ENCODE measurements around the gene CCDC174. TPM values are rescaled to one million over a fixed set of nuclear protein-coding genes. Genes with fewer than 3 reads are reported as not detected.
"Not testable (repeated sequence)": the region's sequence is repeated elsewhere in the genome, so short reads cannot be mapped to it uniquely, and the experiment has no call there.

CCDC174 gene
- total RNA-seq = 10 to 100 TPM; 28.3 to 28.8 TPM

DNA sequence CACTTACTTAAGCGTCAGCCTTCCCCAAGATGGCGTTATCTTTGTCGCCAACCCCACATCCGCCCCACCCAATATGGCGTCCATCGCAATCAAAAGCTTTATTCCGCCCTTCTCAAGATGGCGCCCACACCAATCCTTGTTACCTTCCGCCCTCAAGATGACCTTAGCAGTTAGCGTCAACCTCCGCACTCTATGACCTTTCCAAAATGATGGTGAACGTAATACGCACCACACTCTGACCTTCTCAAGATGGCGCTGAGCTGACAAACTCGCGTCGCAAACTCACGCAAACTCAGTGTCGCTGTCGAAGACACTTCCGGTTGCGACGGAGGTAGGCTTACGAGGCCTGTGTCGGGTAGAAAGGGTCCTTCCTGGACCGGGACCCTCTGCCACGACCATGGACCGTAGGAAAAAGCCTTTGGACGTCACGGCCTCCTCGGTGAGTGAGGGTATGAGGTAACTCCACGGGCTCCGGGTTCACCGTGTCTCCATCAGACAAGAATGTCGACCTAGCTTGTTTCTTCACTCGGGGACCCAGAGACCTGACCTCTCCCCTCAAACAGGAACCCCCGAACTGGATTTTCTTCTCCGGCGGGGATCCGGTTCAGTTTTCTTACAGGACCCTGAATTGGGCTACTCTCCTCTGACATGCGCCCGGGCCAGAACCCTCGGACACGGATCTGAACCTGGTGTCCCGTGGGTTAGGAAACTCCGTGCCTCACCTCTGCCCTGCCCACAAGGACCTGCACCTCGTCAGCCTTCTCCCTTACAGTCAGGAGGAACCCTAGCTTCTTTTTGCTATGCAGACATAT, at the start of gene CCDC174:
CCDC174 (plus strand) TSS at position 323 of the 812 bp plus-strand sequence; CDS start at position 398, 75 bp downstream.
- H3K4me3 Mint-ChIP-seq = peak within 1 kb of the TSS; percentile 97
- DNase-seq (peak; percentile 88), ATAC-seq (ENCODE audit: low read depth) (peak; percentile 98)
- H3K4me1 Mint-ChIP-seq = peaks cover 28% of the 10 kb centered on the region
- POLR2A ChIA-PET = interaction anchor here (0.9 to 3.4 kb wide), 12 partner anchors 9 to 528 kb away, joined by 3 to 17 read pairs (median 6); partner anchors contain the start of genes LSM3, NR2C2, RBSN and SLC6A6
- H3K27me3 Mint-ChIP-seq = no peaks in the 10 kb centered on the region
- no peaks in the 10 kb centered on the region for H3K9me3 Mint-ChIP-seq
- peak within 1 kb of the TSS; percentile 99 for H3K27ac Mint-ChIP-seq
- H3K36me3 Mint-ChIP-seq = peaks cover 5% of the 10 kb centered on the region

DNA sequence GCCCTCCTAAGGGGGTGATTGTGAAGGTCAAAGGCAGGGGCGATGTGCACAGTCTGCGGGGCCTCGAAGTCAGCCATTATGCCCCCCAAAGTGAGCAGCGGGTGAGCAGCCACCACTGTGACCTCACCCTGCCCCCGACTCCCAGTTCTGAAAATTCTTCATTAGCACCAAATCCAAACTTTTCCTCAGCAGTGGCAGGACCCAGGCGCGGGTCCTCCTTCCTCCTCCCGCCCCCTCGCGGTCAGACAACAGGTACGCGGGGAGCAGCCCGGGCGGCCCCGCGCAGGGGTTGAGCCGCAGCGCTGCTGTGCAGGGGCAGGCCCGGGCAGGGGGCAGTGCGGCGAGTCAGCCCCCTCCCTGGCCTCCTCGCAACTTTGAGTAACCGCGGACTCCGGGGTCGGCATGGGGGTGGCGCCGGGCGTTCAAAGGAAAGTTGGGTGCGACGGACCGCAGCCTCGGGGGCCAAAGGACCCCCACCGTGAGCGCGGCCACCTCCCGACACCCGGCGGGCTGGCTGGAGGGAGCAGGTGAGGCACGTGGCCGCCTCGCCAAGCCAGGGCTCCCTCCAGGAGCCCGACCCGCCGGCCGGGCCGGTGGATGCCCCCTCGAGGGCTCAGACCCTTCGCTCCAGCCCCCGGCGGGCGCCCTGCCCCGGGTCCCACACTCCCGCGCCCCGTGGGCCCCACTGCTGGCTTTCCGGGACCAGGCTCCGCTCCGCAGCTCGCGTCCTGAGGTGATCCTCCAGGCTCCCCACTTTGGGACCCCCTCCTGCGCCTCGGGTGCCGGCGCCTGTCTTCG, 49.4 kb upstream of the CCDC174 start:
- peaks cover 58% of the 10 kb centered on the region for H3K27me3 Mint-ChIP-seq
- POLR2A ChIA-PET = no interaction called here
- DNase-seq (no peak), ATAC-seq (ENCODE audit: low read depth) (no peak)
- H3K4me1 Mint-ChIP-seq = peaks cover 8% of the 10 kb centered on the region
- H3K27ac Mint-ChIP-seq = no peak overlapping the region
- peaks cover 2% of the 10 kb centered on the region for H3K9me3 Mint-ChIP-seq
- no peak overlapping the region for H3K4me3 Mint-ChIP-seq
- H3K36me3 Mint-ChIP-seq = no peaks in the 10 kb centered on the region

DNA sequence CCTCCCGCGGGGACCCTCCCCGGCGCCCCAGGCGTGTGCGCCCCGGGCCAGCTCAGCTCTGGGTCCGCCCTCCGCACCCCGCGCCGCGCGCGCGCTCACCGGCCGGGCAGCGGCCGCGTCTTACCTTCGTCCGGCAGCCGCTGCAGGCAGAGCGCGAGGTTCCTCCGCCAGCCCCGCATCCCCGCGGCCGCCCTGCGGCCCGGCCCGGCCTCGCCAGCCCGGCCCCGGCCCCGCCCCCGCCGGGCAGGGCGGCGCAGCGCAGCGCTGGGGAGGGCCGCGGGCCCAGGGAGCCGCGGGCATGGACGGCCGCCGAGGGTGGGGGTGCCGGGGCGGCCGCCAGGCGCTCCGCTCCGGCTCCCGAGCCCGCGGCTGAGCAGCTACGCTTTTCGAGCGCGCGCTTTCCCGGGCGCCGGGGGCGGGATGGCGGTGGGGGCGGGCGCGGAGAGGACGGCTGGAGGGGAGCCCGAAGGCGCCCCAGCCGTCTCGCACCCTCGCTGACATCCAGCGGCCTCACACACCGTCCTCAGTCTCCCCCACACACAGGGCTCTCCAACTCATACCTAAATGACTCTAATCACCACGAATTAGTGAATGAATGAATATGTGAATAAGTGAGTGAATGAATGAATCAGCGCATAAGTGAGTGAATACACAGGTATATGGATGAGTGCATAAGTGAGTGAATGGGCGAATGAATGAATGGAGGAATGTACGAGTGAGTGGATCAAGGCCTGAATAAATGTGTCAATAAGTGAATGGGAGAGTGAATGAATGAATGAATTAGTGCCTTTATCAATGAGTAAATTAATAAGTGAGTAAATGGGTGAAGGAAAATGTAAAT, 48.5 kb upstream of the CCDC174 start:
- POLR2A ChIA-PET = no interaction called here

DNA sequence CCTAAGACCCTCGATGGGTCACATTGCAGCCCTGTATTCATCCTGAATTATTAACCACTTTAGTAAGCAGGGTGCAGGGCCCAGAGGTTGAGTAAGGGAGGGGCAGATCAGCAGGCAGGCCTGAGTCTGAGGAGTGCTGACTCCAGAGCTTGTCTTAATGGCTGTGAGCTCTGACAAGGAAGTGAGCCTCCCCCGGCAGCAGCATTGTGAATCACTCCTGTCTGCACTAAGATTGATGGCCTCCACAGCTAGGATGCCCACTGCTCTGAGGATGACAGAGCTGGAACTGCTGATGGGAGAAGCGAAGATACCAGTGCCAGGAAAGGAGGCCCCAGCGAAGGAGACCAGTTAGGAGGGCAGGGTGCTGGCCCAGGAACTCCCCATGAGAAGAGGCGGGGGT, 46.5 kb upstream of the CCDC174 start:
- POLR2A ChIA-PET = no interaction called here
- Mint-ChIP-seq H3K27me3 (peaks cover 54% of the 10 kb centered on the region), H3K27ac (no peak overlapping the region), H3K36me3 (no peaks in the 10 kb centered on the region), H3K4me3 (no peak overlapping the region), H3K9me3 (peaks cover 2% of the 10 kb centered on the region), H3K4me1 (no peaks in the 10 kb centered on the region)
- ATAC-seq (ENCODE audit: low read depth) = no peak
- DNase-seq = no peak

More for the DNA sequence above, 48.5 kb upstream of the CCDC174 start:
- Mint-ChIP-seq H3K4me1 (peaks cover 8% of the 10 kb centered on the region), H3K4me3 (no peak overlapping the region), H3K9me3 (peaks cover 2% of the 10 kb centered on the region), H3K27ac (no peak overlapping the region), H3K36me3 (no peaks in the 10 kb centered on the region), H3K27me3 (peaks cover 58% of the 10 kb centered on the region)
- no peak for ATAC-seq (ENCODE audit: low read depth)
- DNase-seq = no peak

DNA sequence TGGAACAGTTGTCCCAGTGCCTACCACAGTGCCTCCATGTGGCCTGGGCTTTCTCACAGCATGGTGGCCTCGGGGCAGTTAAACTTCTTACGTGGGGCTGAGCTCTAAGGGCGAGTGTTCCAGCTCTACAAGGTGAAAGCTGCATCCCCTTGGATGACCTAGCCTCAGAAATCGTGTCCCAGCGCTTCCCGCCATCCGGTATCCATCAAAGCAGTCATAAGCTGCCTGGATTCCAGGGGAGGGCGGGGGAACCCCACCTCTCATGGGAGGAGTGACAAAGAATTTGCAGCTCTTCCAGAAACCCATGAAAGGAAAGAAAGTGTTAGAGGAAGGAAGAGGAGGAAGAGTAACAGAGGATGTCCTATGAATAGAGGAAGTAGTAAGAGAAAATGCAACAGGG, 45.8 kb upstream of the CCDC174 start:
- ATAC-seq (ENCODE audit: low read depth) (no peak), DNase-seq (no peak)
- no peak overlapping the region for H3K27ac Mint-ChIP-seq
- peaks cover 2% of the 10 kb centered on the region for H3K9me3 Mint-ChIP-seq
- no peaks in the 10 kb centered on the region for H3K4me1 Mint-ChIP-seq
- POLR2A ChIA-PET = no interaction called here
- no peaks in the 10 kb centered on the region for H3K36me3 Mint-ChIP-seq
- no peak overlapping the region for H3K4me3 Mint-ChIP-seq
- H3K27me3 Mint-ChIP-seq = peaks cover 49% of the 10 kb centered on the region

DNA sequence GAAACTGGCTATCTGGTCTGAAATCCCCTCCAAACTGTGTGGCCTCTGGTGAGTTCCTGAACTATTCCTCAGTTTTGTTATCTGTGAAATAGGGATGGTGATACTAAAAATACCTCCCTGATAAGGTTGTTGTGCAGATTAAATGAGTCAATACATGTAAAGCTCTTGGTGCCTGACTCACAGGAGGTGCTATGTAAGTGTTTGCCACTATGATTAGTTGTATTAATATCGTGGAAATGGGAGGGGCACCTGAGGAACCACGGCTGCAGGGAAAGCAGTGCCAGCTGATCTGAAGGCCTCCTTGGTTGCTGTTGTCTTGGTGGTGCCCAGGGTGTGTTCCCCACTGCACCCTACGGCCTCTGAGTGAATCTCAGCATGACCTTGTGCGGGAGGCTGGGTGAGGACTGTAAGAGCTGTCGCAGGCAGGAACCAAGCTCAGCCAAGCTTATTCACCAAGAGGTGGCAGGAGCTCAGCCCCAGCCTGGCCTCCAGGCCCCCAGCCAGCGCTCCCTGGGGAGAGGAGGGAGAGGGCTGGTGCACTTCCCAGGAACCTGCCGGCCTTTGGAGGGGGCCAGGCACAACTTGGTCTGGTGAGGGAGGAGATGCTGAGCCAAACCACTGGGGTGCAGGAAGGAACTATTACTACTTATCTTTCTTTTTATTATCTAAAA, 44.8 kb upstream of the CCDC174 start:
- no peak for DNase-seq
- Mint-ChIP-seq H3K27ac (no peak overlapping the region), H3K27me3 (peaks cover 40% of the 10 kb centered on the region), H3K36me3 (no peaks in the 10 kb centered on the region), H3K4me1 (no peaks in the 10 kb centered on the region), H3K9me3 (peaks cover 2% of the 10 kb centered on the region), H3K4me3 (no peak overlapping the region)
- POLR2A ChIA-PET = interaction anchor here (0.6 kb wide), 1 partner anchor 1983 kb away, joined by 3 read pairs; no protein-coding TSS in a partner anchor
- no peak for ATAC-seq (ENCODE audit: low read depth)

DNA sequence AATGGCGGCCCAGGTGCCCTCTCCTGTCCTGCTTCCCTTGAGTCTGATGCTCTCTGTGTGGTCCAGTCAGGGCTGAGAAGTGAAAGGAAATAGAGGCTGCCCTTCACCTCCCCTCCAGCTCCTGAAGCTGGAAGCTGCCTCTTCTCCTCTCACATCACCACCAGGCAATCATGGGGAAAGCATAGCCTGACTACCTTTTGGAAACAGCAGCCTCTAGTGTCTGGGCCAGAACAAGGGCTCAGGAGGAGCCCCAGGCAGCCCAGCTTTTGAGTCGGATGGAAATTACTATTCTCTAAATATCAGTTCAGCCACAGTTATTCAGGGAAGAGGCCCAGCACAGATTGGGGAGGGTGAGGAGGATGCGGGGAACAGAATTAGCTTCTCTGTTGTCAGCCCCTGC, 43.3 kb upstream of the CCDC174 start:
- H3K27ac Mint-ChIP-seq = no peak overlapping the region
- peaks cover 39% of the 10 kb centered on the region for H3K27me3 Mint-ChIP-seq
- no peak for DNase-seq
- H3K36me3 Mint-ChIP-seq = no peaks in the 10 kb centered on the region
- H3K4me3 Mint-ChIP-seq = no peak overlapping the region
- ATAC-seq (ENCODE audit: low read depth) = no peak
- POLR2A ChIA-PET = no interaction called here
- H3K9me3 Mint-ChIP-seq = peaks cover under 1% of the 10 kb centered on the region
- H3K4me1 Mint-ChIP-seq = no peaks in the 10 kb centered on the region

DNA sequence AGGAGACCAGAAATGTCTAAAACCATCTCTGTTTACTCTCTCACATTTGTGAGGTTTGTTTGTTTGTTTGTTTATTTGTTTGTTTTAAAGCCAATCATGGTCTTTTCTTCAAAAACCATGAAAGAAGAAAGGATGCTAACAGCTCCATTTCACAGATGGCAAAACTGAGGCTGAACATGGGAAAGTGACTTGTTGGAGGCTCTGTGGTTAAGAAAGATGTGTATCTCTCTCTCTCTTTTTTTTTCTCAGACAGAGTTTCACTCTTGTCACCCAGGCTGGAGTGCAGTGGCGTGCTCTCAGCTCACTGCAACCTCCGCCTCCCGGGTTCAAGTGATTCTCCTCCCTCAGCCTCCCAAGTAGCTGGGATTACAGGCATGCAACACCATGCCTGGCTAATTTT, 42.5 kb upstream of the CCDC174 start:
- POLR2A ChIA-PET = not testable (repeated sequence)

DNA sequence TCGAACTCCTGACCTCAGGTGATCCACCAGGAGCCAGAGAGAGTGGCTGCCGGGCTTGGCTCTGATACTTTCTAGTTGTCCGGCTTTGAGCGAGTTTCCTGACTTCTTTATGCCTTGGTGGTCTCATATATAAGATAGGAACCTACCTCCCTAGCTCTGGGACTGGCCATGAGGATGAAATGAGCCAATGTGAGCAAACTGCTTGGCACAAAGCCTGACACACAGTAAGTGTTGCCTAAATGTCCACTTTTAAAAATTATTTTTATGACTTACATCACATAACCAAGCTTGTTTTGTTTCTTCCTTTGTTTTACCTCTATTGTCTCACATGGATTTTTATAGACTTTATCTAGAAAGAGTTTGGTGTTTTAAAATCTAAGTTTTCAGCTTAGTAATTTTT, 42.1 kb upstream of the CCDC174 start:
- H3K27me3 Mint-ChIP-seq = peaks cover 39% of the 10 kb centered on the region
- no peak for ATAC-seq (ENCODE audit: low read depth)

More for the DNA sequence above, 42.5 kb upstream of the CCDC174 start:
- H3K27ac Mint-ChIP-seq; H3K36me3 Mint-ChIP-seq; DNase-seq; H3K4me3 Mint-ChIP-seq; H3K4me1 Mint-ChIP-seq; ATAC-seq (ENCODE audit: low read depth); H3K9me3 Mint-ChIP-seq: not testable (repeated sequence)
- H3K27me3 Mint-ChIP-seq = peaks cover 39% of the 10 kb centered on the region

DNA sequence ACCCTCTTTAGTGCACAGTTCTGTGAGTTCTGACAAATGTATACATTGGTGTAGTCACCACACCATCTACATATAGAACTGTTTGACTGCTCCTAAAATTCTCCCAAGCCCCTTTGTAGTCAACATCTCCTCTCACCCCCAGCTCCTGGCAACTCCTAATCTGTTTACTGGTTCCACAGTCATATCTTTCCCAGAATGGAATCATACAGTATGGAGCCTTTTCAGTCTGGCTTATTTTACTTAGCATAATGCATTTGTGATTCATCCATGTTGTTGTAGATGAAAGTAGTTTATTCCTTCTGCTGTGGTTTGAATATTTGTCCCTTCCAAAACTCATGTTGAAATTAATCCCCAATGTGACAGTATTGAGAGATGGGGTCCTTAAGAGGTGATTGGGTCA, 41.6 kb upstream of the CCDC174 start:
- POLR2A ChIA-PET = no interaction called here
- DNase-seq = no peak
- H3K27me3 Mint-ChIP-seq = peaks cover 41% of the 10 kb centered on the region
- no peaks in the 10 kb centered on the region for H3K4me1 Mint-ChIP-seq
- no peak for ATAC-seq (ENCODE audit: low read depth)
- no peaks in the 10 kb centered on the region for H3K36me3 Mint-ChIP-seq
- no peak overlapping the region for H3K4me3 Mint-ChIP-seq
- no peak overlapping the region for H3K27ac Mint-ChIP-seq
- H3K9me3 Mint-ChIP-seq = no peaks in the 10 kb centered on the region

More for the DNA sequence above, 42.1 kb upstream of the CCDC174 start:
- POLR2A ChIA-PET = no interaction called here
- H3K4me3 Mint-ChIP-seq = no peak overlapping the region
- no peak for DNase-seq
- no peaks in the 10 kb centered on the region for H3K36me3 Mint-ChIP-seq
- H3K4me1 Mint-ChIP-seq = no peaks in the 10 kb centered on the region
- no peak overlapping the region for H3K27ac Mint-ChIP-seq
- H3K9me3 Mint-ChIP-seq = no peaks in the 10 kb centered on the region

DNA sequence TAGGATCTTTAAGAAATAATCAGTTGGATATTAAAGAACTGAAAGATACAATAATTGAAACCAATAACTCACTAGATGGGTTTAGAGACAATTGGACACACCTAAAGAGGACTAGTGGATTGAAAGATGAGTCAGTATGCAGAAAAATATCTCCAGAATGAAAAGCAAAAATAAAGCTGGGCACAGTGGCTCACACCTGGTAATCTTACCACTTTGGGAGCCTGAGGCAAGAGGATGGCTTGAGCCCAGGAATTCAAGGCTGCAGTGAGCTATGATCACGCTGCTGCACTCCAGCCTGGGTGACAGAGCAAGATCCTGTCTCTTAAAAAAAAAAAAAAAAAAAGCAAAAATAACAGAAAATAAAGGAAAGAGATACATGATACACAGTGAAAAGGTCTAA, 37.4 kb upstream of the CCDC174 start:
- Mint-ChIP-seq H3K36me3 (no peaks in the 10 kb centered on the region), H3K4me1 (peaks cover 1% of the 10 kb centered on the region), H3K9me3 (no peaks in the 10 kb centered on the region), H3K27me3 (peaks cover 36% of the 10 kb centered on the region), H3K4me3 (no peak overlapping the region), H3K27ac (no peak overlapping the region)
- DNase-seq = no peak
- POLR2A ChIA-PET = no interaction called here
- ATAC-seq (ENCODE audit: low read depth) = no peak

DNA sequence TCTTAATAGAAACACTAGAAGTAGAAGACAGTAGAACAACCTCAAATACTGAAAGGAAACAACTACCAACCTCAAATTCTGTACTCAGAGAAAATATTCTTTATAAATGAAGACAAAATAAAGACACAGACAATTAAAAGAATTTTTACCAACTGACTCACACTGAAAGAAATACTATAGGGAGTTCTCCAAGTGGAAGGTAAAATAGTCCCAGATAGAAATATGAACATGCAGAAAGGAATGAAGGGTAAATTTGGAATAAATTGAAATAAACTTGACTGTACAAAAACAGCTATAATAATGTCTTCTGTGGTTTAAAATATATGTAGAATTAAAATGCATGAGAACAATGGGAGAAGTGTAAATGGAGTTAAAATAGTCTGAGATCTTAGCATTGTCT, 36.7 kb upstream of the CCDC174 start:
- no peak overlapping the region for H3K4me3 Mint-ChIP-seq
- H3K36me3 Mint-ChIP-seq = no peaks in the 10 kb centered on the region
- peaks cover 31% of the 10 kb centered on the region for H3K27me3 Mint-ChIP-seq
- H3K27ac Mint-ChIP-seq = no peak overlapping the region
- DNase-seq (no peak), ATAC-seq (ENCODE audit: low read depth) (no peak)
- H3K9me3 Mint-ChIP-seq = no peaks in the 10 kb centered on the region
- POLR2A ChIA-PET = no interaction called here
- peaks cover 1% of the 10 kb centered on the region for H3K4me1 Mint-ChIP-seq
